CD4-positive, alpha-beta T cell (primary cell): ENCODE data around the gene CSNK2A1. TPM values are rescaled to one million over a fixed set of nuclear protein-coding genes. Genes with fewer than 3 reads are reported as not detected.

ENCODE experiments used
- ATAC-seq: fragments of 200-7000 bp; cut with Tn5 transposase; one replicate; pipeline ENCODE4 v1.10.0; 2022; ENCODE audit warnings: mild to moderate bottlenecking; ENCODE audit not compliant: poor library complexity
- CTCF ChIA-PET: fragments of 350-600 bp; sonication (Branson Sonifier 250); formaldehyde crosslinking; loops from one replicate; lab custom pipeline; 2021; ENCODE audit warnings: antibody characterized with exemption, inconsistent platforms; lab: Charles Lee
- POLR2A ChIA-PET: fragments of 350-600 bp; sonication (Branson Sonifier 250); formaldehyde crosslinking; loops from one replicate; lab custom pipeline; 2021; ENCODE audit warnings: antibody characterized with exemption, inconsistent platforms; lab: Charles Lee
- DNase-seq, 14 experiments: peaks; one replicate each; pipeline ENCODE4 v3.0.0-alpha.2; 2013 to 2020; ENCODE audit warnings: mixed read lengths in 2 of 14
- H3K27ac ChIP-seq, 2 donors: one replicate each; pipeline versions ENCODE4 v1.5.1 to v1.7.0; 2013; ENCODE audit warnings: low read length in 2 of 2, low read depth in 1 of 2, mild to moderate bottlenecking in 1 of 2
- H3K27me3 ChIP-seq, 2 experiments: 1 replicate in 1 of 2; 2 replicates in 1 of 2; pipeline versions ENCODE4 v1.6.1 to v1.7.0; 2013; ENCODE audit warnings: low read length in 2 of 2, control low read depth in 1 of 2, mild to moderate bottlenecking in 1 of 2, moderate library complexity in 1 of 2; ENCODE audit not compliant: insufficient read depth in 2 of 2, control insufficient read depth in 1 of 2
- H3K36me3 ChIP-seq: one replicate; pipeline ENCODE4 v1.6.1; 2013; ENCODE audit warnings: low read length, control low read depth; ENCODE audit not compliant: insufficient read depth
- H3K4me1 ChIP-seq: one replicate; pipeline ENCODE4 v1.6.1; 2013; ENCODE audit warnings: low read length, control low read depth; ENCODE audit not compliant: insufficient read depth
- H3K4me3 ChIP-seq: one replicate; pipeline ENCODE4 v1.5.1; 2013; ENCODE audit warnings: mild to moderate bottlenecking, low read length, moderate library complexity
- H3K9me3 ChIP-seq, 2 experiments: 1 replicate in 1 of 2; 2 replicates in 1 of 2; pipeline versions ENCODE4 v1.6.1 to v1.7.0; 2013; ENCODE audit warnings: low read length in 2 of 2, mild to moderate bottlenecking in 2 of 2, control low read depth in 1 of 2, moderate library complexity in 1 of 2; ENCODE audit not compliant: control insufficient read depth in 1 of 2, insufficient read depth in 1 of 2
- H3K27ac Mint-ChIP-seq: one replicate; pipeline ENCODE4 v1.8.0; 2020; ENCODE audit warnings: mixed read lengths
- H3K27me3 Mint-ChIP-seq: one replicate; pipeline ENCODE4 v1.8.0; 2021; ENCODE audit warnings: mixed read lengths
- H3K36me3 Mint-ChIP-seq: one replicate; pipeline ENCODE4 v1.8.0; 2021; ENCODE audit warnings: low read depth, mixed read lengths
- H3K4me1 Mint-ChIP-seq: one replicate; pipeline ENCODE4 v1.8.0; 2021; ENCODE audit warnings: low read depth, mixed read lengths
- H3K4me3 Mint-ChIP-seq: one replicate; pipeline ENCODE4 v1.8.0; 2020; ENCODE audit warnings: mild to moderate bottlenecking, mixed read lengths
- H3K9me3 Mint-ChIP-seq: one replicate; pipeline ENCODE4 v1.8.0; 2020; ENCODE audit warnings: mixed read lengths
- CTCF ChIP-seq: fragments of 200-600 bp; IDR thresholded peaks from one replicate; pipeline ENCODE4 v1.8.0; 2022; ENCODE audit warnings: antibody characterized with exemption, mild to moderate bottlenecking
- intact Hi-C, 2 experiments: fragments of 100-400 bp; cut with DNase I in 1 of 2; cut with micrococcal nuclease in 1 of 2; formaldehyde crosslinking; loops; one replicate each; pipeline versions ENCODE4 v1.15.1 to v1.9.0; 2023 to 2025; cut with DNase I, micrococcal nuclease
- total RNA-seq, 174 experiments: library from RNA in 2 of 174; stranded (reverse) in 2 of 174; gene quantifications; one replicate each; pipeline ENCODE4 v1.2.3 and lab custom pipeline; 2021 to 2026

Gene CSNK2A1
- total RNA-seq, 2 experiments from 2014 or later: 55.5 to 56.9 TPM

GRCh38 chr20:462199-462991 lies 81.2 kb downstream of the CSNK2A1 start, which contains the start of gene TBC1D20:
TBC1D20 (minus strand) TSS chr20:462533; CDS start chr20:462405, 128 bp downstream.
- peak within 1 kb of the TSS; percentile 90 for H3K4me3 ChIP-seq
- H3K27me3 Mint-ChIP-seq: no peaks in the 10 kb centered on the region
- peak within 1 kb of the TSS; percentile 59 to 67 for H3K27ac ChIP-seq
- ChIA-PET POLR2A (interaction anchor here (0.9 to 2.6 kb wide), 6 partner anchors 22 to 81 kb away, joined by 3 to 31 read pairs (median 10); partner anchors contain the start of genes CSNK2A1, RBCK1 and TRIB3), CTCF (interaction anchor here (0.8 to 1.9 kb wide), 10 partner anchors 16 to 158 kb away, joined by 3 to 8 read pairs (median 3); partner anchors contain the start of gene TRIB3)
- peaks cover 34% of the 10 kb centered on the region for H3K4me1 ChIP-seq
- no peaks in the 10 kb centered on the region for H3K36me3 ChIP-seq
- no peaks in the 10 kb centered on the region for H3K9me3 ChIP-seq
- H3K36me3 Mint-ChIP-seq: peaks cover 6% of the 10 kb centered on the region
- peak within 1 kb of the TSS; percentile 90 for H3K27ac Mint-ChIP-seq
- peaks cover 53% of the 10 kb centered on the region for H3K4me1 Mint-ChIP-seq
- peak; percentile 97 for ATAC-seq
- DNase-seq: peak; percentile 72 to 95 (median 85)
- no peaks in the 10 kb centered on the region for H3K27me3 ChIP-seq
- peak within 1 kb of the TSS; percentile 98 for H3K4me3 Mint-ChIP-seq
- intact Hi-C loops: loop anchor here (1.0 to 5.0 kb wide), 7 partner anchors 16 to 655 kb away; partner anchors contain the start of genes CSNK2A1 (in 1 of the 2) and PSMF1 (in 1 of the 2)
- H3K9me3 Mint-ChIP-seq: no peaks in the 10 kb centered on the region
- peak; percentile 20 for TF ChIP-seq CTCF

- TF ChIP-seq CTCF: no peak
- Histone ChIP-seq H3K4me1 (peaks cover 37% of the 10 kb centered on the region), H3K36me3 (no peaks in the 10 kb centered on the region), H3K27me3 (no peaks in the 10 kb centered on the region), H3K27ac (peak overlapping the region; percentile 59 to 67), H3K4me3 (peak overlapping the region; percentile 90), H3K9me3 (no peaks in the 10 kb centered on the region)
- H3K27me3 Mint-ChIP-seq: no peaks in the 10 kb centered on the region
- peaks cover 6% of the 10 kb centered on the region for H3K36me3 Mint-ChIP-seq
- peak overlapping the region; percentile 98 for H3K4me3 Mint-ChIP-seq
- H3K9me3 Mint-ChIP-seq: no peaks in the 10 kb centered on the region
- DNase-seq: peak; percentile 19 to 72 (median 42)
- ChIA-PET CTCF (interaction anchor here (0.9 to 1.8 kb wide), 4 partner anchors 17 to 138 kb away, joined by 3 to 8 read pairs (median 3); no protein-coding TSS in a partner anchor), POLR2A (interaction anchor here (0.9 to 2.6 kb wide), 6 partner anchors 21 to 82 kb away, joined by 3 to 31 read pairs (median 10); partner anchors contain the start of genes CSNK2A1, RBCK1 and TRIB3)
- intact Hi-C loops: loop anchor here (1.0 to 5.0 kb wide), 8 partner anchors 17 to 656 kb away; partner anchors contain the start of genes CSNK2A1 (in 1 of the 2) and PSMF1 (in 1 of the 2)
- H3K27ac Mint-ChIP-seq: peak overlapping the region; percentile 88
- ATAC-seq: peak; percentile 28
- H3K4me1 Mint-ChIP-seq: peaks cover 56% of the 10 kb centered on the region
Observed at GRCh38 chr20:461254-462198, 82.1 kb downstream of the CSNK2A1 start.
